Stimulated activated CD4-positive, alpha-beta T cell treated with anti-CD3 and anti-CD28 coated beads, Interleukin-12 subunit alpha, Interleukin-12 subunit beta, amount 100 ng/mL, for 4 hours (primary cell): ENCODE data around the gene FES.
"Not testable (repeated sequence)": the region's sequence is repeated elsewhere in the genome, so short reads cannot be mapped to it uniquely, and the experiment has no call there.

Source experiments
- DNase-seq: peaks from one replicate; pipeline ENCODE4 v3.0.0-alpha.2; 2020

The FES gene

GRCh38 chr15:90911906-90912769, 27.8 kb downstream of the FES start:
- no peak for DNase-seq

DNA sequence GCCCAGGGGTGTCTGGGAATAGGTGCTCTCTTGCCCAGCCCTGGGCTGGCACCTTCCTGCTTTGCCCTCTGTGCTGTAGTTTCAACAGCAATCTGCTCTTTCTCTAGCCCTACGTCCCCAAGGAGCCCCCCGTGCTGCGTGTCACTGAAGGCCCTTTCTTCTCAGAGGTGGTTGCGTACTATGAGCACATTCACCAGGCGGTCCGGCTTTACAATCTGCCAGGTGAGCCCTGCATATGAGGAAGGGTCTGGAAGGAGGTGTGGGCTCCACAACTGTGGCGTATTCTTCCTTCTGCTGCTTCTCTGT, 28.4 kb downstream of the FES start:
- no peak for DNase-seq

- no peak for DNase-seq
Observed at GRCh38 chr15:90913398-90913944, 29.2 kb downstream of the FES start.

GRCh38 chr15:90914305-90915080, 30.2 kb downstream of the FES start:
- DNase-seq: no peak

DNA sequence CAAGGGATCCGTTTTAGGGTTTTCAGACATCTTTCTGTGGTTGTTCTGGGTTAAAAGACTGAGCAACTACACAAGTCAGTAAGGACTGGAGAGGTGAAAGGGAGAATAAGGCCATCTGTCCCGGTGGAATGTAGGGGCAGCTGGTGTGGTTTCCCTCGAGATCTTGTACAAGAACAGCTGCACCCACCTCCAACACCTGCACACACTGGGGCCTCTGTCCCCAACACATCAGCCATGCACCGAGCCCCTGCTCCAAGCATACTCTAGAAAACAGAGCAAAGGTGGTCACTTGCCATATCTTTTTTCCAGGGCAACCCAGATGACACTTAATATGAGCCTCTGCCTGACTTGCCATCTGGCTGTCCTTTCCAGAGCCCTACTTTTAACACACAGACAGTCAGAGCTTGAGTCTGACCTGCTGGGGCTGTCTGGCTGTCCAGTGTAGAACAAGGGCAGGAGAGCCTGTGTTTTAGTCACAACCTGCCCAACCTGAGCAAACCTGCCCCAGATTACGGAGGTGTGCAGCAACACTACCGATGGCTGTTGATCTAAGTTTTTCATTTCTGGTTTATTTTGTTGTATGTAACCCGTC, 31.0 kb downstream of the FES start:
- DNase-seq: no peak

DNA sequence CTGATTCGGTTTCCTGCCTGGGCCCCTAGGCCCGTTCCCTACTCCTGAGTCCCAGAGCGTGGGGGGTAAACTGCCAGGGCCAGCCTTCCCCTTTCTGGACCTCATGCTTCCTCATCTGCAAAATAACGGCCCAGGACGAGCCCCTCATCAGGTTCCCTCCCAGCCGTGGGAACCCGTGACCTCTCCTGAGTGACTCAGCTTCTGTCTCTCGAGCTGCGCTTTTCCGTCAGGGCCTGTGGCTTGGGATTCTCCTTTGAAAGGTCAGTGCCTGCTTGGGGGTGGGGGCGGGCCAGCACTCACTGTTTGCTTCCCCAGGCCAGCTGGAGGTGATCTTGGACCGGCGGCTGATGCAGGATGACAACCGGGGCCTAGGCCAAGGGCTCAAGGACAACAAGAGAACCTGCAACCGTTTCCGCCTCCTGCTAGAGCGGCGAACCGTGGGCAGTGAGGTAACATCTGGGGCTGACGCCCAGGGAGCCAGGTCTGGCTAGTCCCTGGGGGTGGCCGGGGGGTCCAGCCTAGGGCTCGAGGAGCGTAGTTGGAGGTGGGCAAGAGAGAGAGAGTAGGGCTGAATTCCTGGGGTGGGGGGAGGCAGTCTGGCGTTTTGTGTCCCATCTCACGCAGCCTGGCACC, 31.6 kb downstream of the FES start:
- DNase-seq: no peak

GRCh38 chr15:90916461-90916860, 32.2 kb downstream of the FES start:
- no peak for DNase-seq

GRCh38 chr15:90917569-90917968, 33.3 kb downstream of the FES start:
- no peak for DNase-seq

GRCh38 chr15:90918034-90918788, 33.9 kb downstream of the FES start:
- DNase-seq: no peak

DNA sequence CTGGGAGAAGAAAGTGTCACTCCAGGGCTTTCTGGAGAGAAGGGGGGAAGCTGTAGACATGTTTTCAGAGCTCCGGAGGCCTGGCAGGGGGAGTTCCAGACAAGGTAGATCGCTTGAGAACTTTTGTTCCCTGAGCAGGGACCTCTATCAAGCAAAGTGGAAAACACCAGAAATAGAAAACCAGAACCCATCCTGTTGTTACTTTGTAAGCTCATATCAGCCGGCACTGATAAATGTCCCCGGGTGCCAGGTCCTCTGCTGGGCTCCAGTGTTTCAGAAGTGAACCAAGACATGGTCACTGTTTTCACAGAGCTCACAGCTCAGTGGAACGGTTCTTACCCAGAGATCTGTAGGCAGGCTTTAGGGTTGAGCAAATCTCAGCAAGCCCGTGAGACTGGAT, 34.5 kb downstream of the FES start:
- DNase-seq: no peak

GRCh38 chr15:90921887-90922286, 37.6 kb downstream of the FES start:
- no peak for DNase-seq

DNA sequence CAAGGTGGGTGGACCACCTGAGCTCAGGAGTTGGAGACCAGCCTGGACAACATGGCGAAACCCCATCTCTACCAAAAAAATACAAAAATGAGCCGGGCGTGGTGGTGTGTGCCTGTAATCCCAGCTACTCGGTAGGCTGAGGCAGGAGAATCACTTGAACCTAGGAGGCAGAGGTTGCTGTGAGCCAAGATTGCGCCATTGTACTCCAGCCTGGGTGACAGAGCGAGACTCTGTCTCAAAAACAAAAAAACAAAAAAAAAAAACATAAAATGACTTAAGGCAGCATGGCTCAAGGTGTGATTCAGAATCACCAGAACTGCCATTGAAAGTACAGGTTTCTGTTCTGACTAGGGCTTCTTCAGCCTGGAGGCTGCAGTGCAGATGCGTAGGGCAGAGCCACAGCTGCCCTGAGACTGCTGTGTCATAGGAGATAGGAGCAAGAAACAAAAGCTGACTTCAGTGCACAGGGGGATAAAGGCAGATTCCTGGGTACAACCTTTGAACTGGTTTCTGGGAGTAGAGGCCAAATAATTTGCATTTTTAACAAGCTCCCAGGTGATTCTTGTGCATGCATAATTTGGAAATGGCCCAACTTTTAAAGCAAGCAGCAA, 38.5 kb downstream of the FES start:
- not testable (repeated sequence) for DNase-seq

DNA sequence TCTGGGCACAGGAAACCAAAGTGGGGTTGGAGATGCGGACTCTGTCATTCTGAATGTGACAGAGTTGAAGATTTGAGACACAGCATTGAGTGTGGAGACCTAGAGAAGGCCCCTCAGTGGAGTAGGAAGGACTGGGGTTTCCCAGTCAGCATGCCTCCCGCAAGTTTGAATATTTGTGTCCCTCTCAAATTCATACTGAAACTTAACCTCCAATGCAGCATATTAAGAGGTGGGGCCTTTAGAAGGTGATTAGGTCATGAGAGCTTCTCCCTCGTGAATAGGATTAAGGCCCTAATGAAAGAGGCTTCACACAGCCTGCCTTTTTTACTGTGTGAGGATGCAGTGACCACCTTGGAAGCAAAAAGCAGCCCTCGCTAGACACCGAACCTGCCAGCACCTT, 40.1 kb downstream of the FES start:
- no peak for DNase-seq

DNA sequence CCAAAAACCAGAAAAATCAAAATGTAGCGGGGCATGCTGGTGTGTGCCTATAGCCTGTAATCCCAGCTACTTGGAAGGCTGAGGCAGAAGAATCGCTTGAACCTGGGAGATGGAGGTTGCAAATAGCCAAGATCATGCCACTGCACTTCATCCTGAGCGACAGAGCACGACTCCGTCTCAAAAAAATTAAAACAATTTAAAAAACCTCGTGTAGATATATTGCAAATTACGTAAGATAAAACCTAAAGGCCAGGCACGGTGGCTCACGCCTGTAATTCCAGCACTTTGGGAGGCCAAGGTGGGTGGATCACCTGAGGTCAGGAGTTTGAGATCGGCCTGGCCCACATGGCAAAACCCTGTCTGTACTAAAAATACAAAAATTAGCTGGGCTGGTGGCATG, 42.5 kb downstream of the FES start:
- not testable (repeated sequence) for DNase-seq

DNA sequence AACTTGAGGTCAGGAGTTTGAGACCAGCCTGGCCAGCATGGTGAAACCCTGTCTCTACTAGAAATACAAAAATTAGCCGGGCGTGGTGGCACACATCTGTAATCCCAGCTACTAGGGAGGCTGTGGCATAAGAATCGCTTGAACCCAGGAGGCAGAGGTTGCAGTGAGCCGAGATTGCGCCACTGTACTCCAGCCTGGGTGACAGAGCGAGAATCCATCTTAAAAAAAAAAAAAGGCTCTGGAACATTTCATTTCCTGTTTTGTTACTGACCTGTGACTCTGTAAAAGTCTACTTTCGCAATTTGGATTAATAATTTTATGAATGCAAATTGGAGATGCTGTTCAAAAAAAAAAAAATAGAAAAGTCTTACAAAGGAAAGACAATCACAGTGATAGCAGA, 43.8 kb downstream of the FES start:
- DNase-seq: not testable (repeated sequence)

DNA sequence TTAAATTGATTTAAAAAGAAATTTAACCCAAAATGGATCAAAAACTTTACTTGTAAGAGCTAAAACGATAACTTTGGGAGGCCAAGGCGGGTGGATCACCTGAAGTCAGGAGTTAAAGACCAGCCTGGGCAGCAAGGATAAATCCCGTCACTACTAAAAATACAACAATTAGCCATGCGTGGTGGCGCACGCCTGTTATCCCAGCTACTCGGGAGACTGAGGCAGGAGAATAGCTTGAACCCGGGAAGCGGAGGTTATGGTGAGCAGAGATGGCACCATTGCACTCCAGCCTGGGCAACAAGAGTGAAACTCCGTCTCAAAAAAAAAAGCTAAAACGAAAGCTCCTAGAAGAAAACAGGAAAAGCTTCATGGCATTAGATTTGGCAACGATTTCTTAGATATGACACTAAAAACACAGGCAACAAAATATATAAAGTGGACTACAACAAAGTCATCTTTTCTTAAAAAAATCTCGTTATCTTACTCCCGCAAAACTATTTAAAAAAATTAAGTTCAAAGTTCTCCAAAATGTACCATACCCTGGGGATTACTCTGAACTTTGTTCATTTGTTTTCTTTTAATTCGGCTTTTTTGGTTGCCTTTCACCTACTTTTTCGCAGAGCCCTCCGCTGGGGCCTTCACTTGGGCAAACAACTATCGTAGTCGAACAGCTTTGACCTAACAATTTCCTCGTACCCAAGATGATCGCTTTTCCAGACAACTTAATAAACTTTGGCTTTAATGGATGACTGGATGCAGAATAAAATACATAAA, 45.1 kb downstream of the FES start:
- no peak for DNase-seq

DNA sequence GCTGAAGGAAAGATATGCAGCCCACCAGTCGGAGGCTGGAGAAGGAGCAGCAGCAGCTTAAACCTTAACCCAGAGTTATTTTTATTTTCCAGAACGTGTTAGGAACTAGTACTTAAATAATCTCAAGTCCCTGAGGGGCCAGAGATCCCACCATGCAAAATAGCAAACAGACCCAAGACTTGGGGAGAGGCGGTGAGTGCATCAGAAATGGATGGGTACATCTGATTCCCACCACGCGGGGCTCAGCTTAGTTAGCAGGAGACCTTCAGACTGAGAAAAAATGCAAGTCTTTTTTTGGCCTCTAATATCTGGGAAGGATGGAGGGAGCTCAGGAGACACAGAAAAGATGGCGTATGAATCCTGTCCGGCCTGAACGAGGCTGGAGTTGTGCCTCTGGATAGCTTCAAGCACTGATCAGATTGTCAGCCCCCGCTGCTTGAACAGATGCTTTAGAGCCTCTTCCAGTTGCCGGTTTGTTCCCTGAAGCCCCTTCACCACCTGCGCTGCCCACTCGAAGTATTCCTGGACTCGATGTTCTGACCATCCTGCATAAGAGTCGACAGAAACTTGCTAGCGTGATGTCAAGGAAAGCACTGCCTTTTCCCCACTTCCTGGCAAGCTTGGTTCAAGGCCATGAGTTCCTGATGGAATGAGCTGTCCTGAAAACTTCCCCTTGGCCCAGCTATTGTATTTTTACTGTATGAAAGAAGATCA, 46.7 kb downstream of the FES start:
- DNase-seq: no peak

DNA sequence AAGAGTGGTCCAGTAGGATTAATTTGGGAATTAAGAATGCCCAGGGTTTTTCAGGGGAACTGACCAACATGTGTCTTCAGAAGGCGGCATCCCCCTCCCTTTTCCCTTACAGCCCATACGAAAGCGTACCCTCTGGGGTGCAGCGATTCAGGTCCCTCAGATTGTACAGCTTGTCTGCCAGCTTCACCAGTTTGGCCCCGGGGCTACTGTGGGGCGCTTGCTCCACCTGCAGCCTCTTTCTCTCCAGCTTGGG, 47.2 kb downstream of the FES start:
- DNase-seq: no peak

GRCh38 chr15:90931828-90932659, 47.7 kb downstream of the FES start, which contains the start of gene HDDC3:
HDDC3 (minus strand) TSS chr15:90932549; CDS start chr15:90932540, 9 bp downstream.
- DNase-seq: peak; percentile 93

DNA sequence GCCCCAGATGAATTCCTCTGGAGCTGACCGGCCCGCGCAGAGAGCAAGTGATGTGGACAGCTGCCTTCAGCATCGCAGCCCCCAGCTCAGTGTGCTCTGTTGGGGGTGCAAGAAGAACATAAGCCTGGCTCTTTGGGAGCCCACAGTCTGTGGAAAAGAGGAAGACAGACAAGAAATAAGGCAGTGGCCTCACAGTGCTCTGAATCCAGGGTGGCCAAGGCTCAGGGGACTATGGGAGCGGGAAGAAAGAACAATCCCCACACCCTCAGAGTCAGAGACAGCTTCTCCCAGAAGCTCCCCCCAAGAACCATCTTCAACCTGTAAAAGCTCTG, 48.3 kb downstream of the FES start:
- DNase-seq: no peak
